ENCODE measurements around the gene FBXL5.
A peak's percentile ranks its signal among the peaks of the same experiment; 100 is the strongest.
"Not testable (repeated sequence)": the region's sequence is repeated elsewhere in the genome, so short reads cannot be mapped to it uniquely, and the experiment has no call there.

The FBXL5 gene

DNA sequence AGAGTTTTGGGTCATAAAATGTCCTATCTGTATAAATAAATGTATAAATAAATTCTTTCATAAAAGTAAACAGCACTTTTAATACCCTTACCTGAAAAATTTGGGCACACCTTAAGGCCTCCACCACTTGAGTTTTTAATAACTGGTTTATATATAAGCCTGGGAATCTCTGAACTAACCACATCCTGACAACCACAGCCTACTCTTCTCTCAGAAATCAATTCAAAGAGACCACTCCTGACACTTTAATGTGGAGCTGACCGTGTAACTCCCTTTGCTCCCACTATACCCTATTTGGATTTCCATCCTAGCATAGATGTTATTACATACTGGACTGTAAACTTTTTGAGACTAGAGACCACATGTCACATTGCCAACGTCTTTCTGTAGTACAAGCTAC, 3.5 kb downstream of the FBXL5 start:
- no peaks in the 10 kb centered on the region for H3K27me3 Mint-ChIP-seq
- H3K4me3 Mint-ChIP-seq, result peak overlapping the region; percentile 8
- DNase-seq, result no peak
- H3K36me3 Mint-ChIP-seq, result peaks cover 2% of the 10 kb centered on the region
- H3K9me3 Mint-ChIP-seq, result no peaks in the 10 kb centered on the region
- peaks cover 67% of the 10 kb centered on the region for H3K4me1 Mint-ChIP-seq
- CTCF ChIA-PET, result interaction anchor here (0.6 to 3.7 kb wide), 11 partner anchors 33 to 545 kb away, joined by 3 to 13 read pairs (median 4); no protein-coding TSS in a partner anchor
- peak overlapping the region; percentile 46 for H3K27ac Mint-ChIP-seq

DNA sequence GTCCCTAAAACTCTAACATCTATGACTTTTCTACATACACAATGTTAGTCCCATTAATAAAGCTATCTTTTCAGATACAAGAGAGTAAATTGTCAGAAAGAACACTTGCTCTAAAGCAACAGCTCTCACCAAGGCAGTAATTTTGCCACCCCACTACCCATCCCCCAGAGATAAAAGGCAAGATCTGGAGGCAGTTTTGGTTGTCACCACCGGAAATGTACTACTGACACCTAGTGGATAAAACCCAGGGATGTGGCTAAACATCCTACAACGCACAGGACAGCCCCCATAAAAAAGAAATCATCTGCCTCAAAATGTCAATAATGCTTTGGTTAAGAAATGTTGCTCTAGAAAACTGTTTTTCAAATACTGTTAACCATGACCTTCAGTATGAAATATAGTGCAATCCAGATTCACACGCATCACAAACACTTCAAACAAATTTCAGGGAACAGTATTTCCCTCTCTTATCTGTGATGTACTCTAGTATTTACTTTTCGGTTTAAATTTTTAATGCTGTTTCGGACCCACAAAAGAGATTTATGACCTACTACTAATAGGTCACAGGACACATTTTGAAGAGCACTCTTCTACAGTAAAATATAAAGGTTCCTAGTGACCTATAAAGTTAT, 5.1 kb downstream of the FBXL5 start:
- H3K27ac Mint-ChIP-seq, result peak overlapping the region; percentile 24
- peaks cover 2% of the 10 kb centered on the region for H3K36me3 Mint-ChIP-seq

GRCh38 chr4:15648600-15648999, 6.6 kb downstream of the FBXL5 start:
- H3K36me3 Mint-ChIP-seq, result peaks cover 9% of the 10 kb centered on the region
- peaks cover 54% of the 10 kb centered on the region for H3K4me1 Mint-ChIP-seq
- no peak overlapping the region for H3K27ac Mint-ChIP-seq
- no peaks in the 10 kb centered on the region for H3K9me3 Mint-ChIP-seq
- DNase-seq, result no peak
- CTCF ChIA-PET, result interaction anchor here (1.5 to 2.0 kb wide), 2 partner anchors 169 to 416 kb away, joined by 4 to 14 read pairs; no protein-coding TSS in a partner anchor
- H3K27me3 Mint-ChIP-seq, result no peaks in the 10 kb centered on the region
- H3K4me3 Mint-ChIP-seq, result no peak overlapping the region

More for the DNA sequence above, 5.1 kb downstream of the FBXL5 start:
- Mint-ChIP-seq H3K4me3 (no peak overlapping the region), H3K9me3 (no peaks in the 10 kb centered on the region), H3K4me1 (peaks cover 59% of the 10 kb centered on the region), H3K27me3 (no peaks in the 10 kb centered on the region)
- CTCF ChIA-PET, result interaction anchor here (0.7 to 2.0 kb wide), 8 partner anchors 9 to 417 kb away, joined by 3 to 14 read pairs (median 4); no protein-coding TSS in a partner anchor
- DNase-seq, result peak; percentile 75

- H3K27ac Mint-ChIP-seq, result no peak overlapping the region
- CTCF ChIA-PET, result no interaction called here
- H3K4me1 Mint-ChIP-seq, result no peaks in the 10 kb centered on the region
- H3K36me3 Mint-ChIP-seq, result peaks cover 31% of the 10 kb centered on the region
- no peaks in the 10 kb centered on the region for H3K27me3 Mint-ChIP-seq
- no peak overlapping the region for H3K4me3 Mint-ChIP-seq
- H3K9me3 Mint-ChIP-seq, result no peaks in the 10 kb centered on the region
- no peak for DNase-seq
These were observed 16.7 kb downstream of the FBXL5 start for GRCh38 chr4:15638418-15638817.

GRCh38 chr4:15636818-15637217, 18.3 kb downstream of the FBXL5 start:
- peaks cover 5% of the 10 kb centered on the region for H3K9me3 Mint-ChIP-seq
- no peak for DNase-seq
- no peak overlapping the region for H3K27ac Mint-ChIP-seq
- CTCF ChIA-PET, result no interaction called here
- peaks cover 45% of the 10 kb centered on the region for H3K36me3 Mint-ChIP-seq
- no peak overlapping the region for H3K4me3 Mint-ChIP-seq
- H3K4me1 Mint-ChIP-seq, result no peaks in the 10 kb centered on the region
- no peaks in the 10 kb centered on the region for H3K27me3 Mint-ChIP-seq

- DNase-seq, H3K4me1 Mint-ChIP-seq, CTCF ChIA-PET, H3K4me3 Mint-ChIP-seq, H3K27me3 Mint-ChIP-seq, H3K27ac Mint-ChIP-seq: not testable (repeated sequence)
- Mint-ChIP-seq H3K36me3 (peaks cover 63% of the 10 kb centered on the region), H3K9me3 (peaks cover 35% of the 10 kb centered on the region)
These were observed 37.8 kb downstream of the FBXL5 start for GRCh38 chr4:15617407-15617806.

GRCh38 chr4:15614891-15615290, 40.3 kb downstream of the FBXL5 start:
- H3K9me3 Mint-ChIP-seq, result peaks cover 17% of the 10 kb centered on the region
- DNase-seq, H3K4me3 Mint-ChIP-seq, H3K27ac Mint-ChIP-seq, CTCF ChIA-PET, H3K27me3 Mint-ChIP-seq, H3K4me1 Mint-ChIP-seq: not testable (repeated sequence)
- H3K36me3 Mint-ChIP-seq, result peaks cover 49% of the 10 kb centered on the region

DNA sequence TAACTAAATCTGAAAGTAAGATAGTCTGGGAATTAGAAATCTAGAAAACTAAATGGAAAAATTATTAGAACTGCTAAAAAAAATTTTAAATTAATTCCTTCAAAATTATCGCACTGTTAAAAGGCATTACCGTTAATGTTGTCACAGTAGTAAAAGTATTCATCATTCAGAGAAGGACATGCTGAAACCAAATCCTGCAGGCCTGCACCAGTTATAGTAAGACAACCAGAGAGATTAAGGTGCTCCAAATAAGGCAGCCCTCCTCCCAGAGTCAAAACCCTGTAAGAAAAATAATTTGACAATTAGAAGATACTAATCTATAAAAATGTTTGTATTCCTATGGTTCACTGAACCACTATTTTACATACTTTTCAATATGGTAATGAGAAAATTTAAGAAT, 43.0 kb downstream of the FBXL5 start:
- CTCF ChIA-PET, result no interaction called here
- Mint-ChIP-seq H3K27me3 (no peaks in the 10 kb centered on the region), H3K4me3 (no peak overlapping the region), H3K36me3 (peaks cover 37% of the 10 kb centered on the region), H3K27ac (no peak overlapping the region), H3K4me1 (no peaks in the 10 kb centered on the region), H3K9me3 (peaks cover 4% of the 10 kb centered on the region)
- DNase-seq, result no peak

DNA sequence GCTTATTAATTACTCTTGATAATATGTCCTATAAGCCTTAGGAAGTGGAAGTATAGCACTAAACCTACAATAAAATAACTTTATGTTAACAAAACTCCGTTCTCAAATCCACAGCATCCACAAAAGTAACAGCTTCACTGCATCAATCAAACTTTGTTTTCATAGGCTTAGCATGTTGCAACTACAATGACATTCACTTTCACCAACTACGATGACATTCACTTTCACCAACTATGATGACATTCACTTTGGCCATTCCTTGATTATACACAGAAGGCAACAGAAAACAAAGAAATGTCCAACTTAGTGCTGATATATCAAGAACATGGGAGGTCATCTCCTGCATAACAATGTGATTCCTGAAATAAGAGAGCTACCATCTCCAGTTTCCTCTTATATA, 44.3 kb downstream of the FBXL5 start:
- Mint-ChIP-seq H3K27ac (no peak overlapping the region), H3K4me1 (no peaks in the 10 kb centered on the region), H3K36me3 (peaks cover 28% of the 10 kb centered on the region), H3K9me3 (no peaks in the 10 kb centered on the region), H3K4me3 (no peak overlapping the region), H3K27me3 (no peaks in the 10 kb centered on the region)
- CTCF ChIA-PET, result no interaction called here
- no peak for DNase-seq

DNA sequence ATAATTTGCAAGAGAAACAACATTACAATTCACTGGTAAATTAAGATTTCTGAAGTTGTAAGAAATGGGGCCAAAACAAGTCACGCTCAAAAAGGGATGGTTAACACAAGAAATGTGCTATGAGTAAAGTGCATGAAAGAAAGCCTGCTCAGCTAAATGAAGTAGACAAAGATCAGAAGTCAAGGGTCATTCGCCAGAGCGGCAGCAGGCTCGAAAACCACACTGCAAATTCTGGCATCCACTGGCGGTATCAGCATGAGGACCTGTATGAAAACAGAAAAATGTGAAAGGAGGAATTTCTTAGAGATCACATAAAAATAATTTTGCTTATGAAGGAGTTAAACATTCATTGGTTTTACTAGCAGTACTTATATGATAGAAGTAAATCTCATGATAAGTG, 49.6 kb downstream of the FBXL5 start:
- Mint-ChIP-seq H3K4me1 (no peaks in the 10 kb centered on the region), H3K27me3 (no peaks in the 10 kb centered on the region), H3K4me3 (no peak overlapping the region), H3K9me3 (no peaks in the 10 kb centered on the region), H3K27ac (no peak overlapping the region), H3K36me3 (peaks cover 34% of the 10 kb centered on the region)
- CTCF ChIA-PET, result no interaction called here
- no peak for DNase-seq

GRCh38 chr4:15601862-15602261, 53.3 kb downstream of the FBXL5 start:
- H3K36me3 Mint-ChIP-seq, result peaks cover 26% of the 10 kb centered on the region
- H3K9me3 Mint-ChIP-seq, result no peaks in the 10 kb centered on the region
- H3K27me3 Mint-ChIP-seq, result no peaks in the 10 kb centered on the region
- no peak overlapping the region for H3K4me3 Mint-ChIP-seq
- CTCF ChIA-PET, result interaction anchor here (0.8 kb wide), 1 partner anchor 400 kb away, joined by 3 read pairs; no protein-coding TSS in a partner anchor
- no peaks in the 10 kb centered on the region for H3K4me1 Mint-ChIP-seq
- no peak for DNase-seq
- no peak overlapping the region for H3K27ac Mint-ChIP-seq

- Mint-ChIP-seq H3K9me3 (no peaks in the 10 kb centered on the region), H3K36me3 (peaks cover 19% of the 10 kb centered on the region), H3K4me1 (no peaks in the 10 kb centered on the region), H3K27ac (no peak overlapping the region), H3K27me3 (no peaks in the 10 kb centered on the region), H3K4me3 (no peak overlapping the region)
- no peak for DNase-seq
- CTCF ChIA-PET, result no interaction called here
These were observed 55.0 kb downstream of the FBXL5 start for GRCh38 chr4:15600176-15600575.

GRCh38 chr4:15598644-15599043, 56.5 kb downstream of the FBXL5 start:
- Mint-ChIP-seq H3K27ac (no peak overlapping the region), H3K27me3 (no peaks in the 10 kb centered on the region), H3K4me3 (no peak overlapping the region), H3K9me3 (no peaks in the 10 kb centered on the region), H3K4me1 (no peaks in the 10 kb centered on the region), H3K36me3 (peaks cover 12% of the 10 kb centered on the region)
- CTCF ChIA-PET, result no interaction called here
- DNase-seq, result no peak

GRCh38 chr4:15592799-15593198, 62.4 kb downstream of the FBXL5 start:
- Mint-ChIP-seq H3K4me1 (no peaks in the 10 kb centered on the region), H3K4me3 (no peak overlapping the region), H3K36me3 (no peaks in the 10 kb centered on the region), H3K9me3 (no peaks in the 10 kb centered on the region), H3K27ac (no peak overlapping the region), H3K27me3 (no peaks in the 10 kb centered on the region)
- DNase-seq, result no peak
- CTCF ChIA-PET, result no interaction called here

GRCh38 chr4:15587649-15588048, 67.5 kb downstream of the FBXL5 start:
- DNase-seq, result no peak
- CTCF ChIA-PET, result no interaction called here
- Mint-ChIP-seq H3K9me3 (no peaks in the 10 kb centered on the region), H3K4me3 (no peak overlapping the region), H3K27ac (no peak overlapping the region), H3K27me3 (no peaks in the 10 kb centered on the region), H3K4me1 (no peaks in the 10 kb centered on the region), H3K36me3 (no peaks in the 10 kb centered on the region)
